GM23338 (cell line): ENCODE data around the gene TFF2.

Experiments
- CTCF ChIP-seq, 2 experiments: fragments of 200-600 bp in 1 of 2; sonication (generic) in 1 of 2; conservative IDR thresholded peaks; 2 replicates each; pipeline versions ENCODE4 v1.5.1 to v1.6.1; 2016 to 2017; ENCODE audit warnings: antibody characterized with exemption in 2 of 2, low read depth in 2 of 2, mild to moderate bottlenecking in 2 of 2, moderate library complexity in 1 of 2
- EZH2 ChIP-seq: fragments of 200-600 bp; sonication (generic); IDR thresholded peaks from one replicate; pipeline ENCODE4 v1.8.0; 2017; ENCODE audit warnings: antibody characterized with exemption, mild to moderate bottlenecking, low read depth; ENCODE audit not compliant: unreplicated experiment
- POLR2AphosphoS5 ChIP-seq: IDR thresholded peaks from 2 replicates; pipeline ENCODE4 v1.6.1; 2016; ENCODE audit warnings: antibody characterized with exemption, low read depth
- REST ChIP-seq: IDR thresholded peaks from one replicate; pipeline ENCODE4 v1.6.1; 2018; ENCODE audit warnings: antibody characterized with exemption; ENCODE audit not compliant: unreplicated experiment

- TF ChIP-seq CTCF (conservative IDR thresholded peaks at IDR 0.05; ENCODE audit: low read depth in 2 of 2): no peak
- no peak for TF ChIP-seq REST
- TF ChIP-seq EZH2: no peak
- no peak for TF ChIP-seq POLR2AphosphoS5
These were observed 32.7 kb downstream of the TFF2 start for GRCh38 chr21:42317826-42318746.
